ENCODE measurements around the gene TBC1D32.
"Not testable (repeated sequence)": the region's sequence is repeated elsewhere in the genome, so short reads cannot be mapped to it uniquely, and the experiment has no call there.

The TBC1D32 gene

DNA sequence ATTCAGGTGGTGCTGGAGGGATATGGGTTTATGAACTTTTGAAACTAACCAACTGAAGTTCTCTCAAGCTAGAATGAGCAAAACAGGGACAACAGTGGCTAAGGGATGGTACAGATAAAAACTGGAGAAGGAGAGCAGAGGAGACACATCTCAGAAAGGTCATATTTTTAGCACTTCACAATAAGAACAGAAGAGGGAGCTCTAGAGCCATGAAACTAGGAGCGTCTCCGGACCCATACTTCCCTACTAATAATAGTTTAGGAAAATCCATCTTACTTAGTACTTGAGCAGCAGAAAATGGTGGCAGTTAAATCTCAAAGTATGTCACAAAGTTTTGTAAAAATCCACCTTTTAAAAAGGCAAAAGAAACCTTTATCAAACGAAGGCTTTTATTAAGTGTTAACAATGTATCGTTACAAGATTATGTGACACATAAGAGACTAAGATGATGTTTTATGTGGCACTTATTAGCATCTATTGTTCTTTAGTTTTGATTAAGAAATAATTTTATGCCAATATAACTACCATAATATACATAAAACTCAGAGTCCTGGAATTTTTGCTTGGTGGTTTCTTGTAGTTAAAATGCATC, 278.6 kb downstream of the TBC1D32 start:
- peak; percentile 72 for DNase-seq (ENCODE audit: low read depth)
- TF ChIP-seq, protein P1, sequence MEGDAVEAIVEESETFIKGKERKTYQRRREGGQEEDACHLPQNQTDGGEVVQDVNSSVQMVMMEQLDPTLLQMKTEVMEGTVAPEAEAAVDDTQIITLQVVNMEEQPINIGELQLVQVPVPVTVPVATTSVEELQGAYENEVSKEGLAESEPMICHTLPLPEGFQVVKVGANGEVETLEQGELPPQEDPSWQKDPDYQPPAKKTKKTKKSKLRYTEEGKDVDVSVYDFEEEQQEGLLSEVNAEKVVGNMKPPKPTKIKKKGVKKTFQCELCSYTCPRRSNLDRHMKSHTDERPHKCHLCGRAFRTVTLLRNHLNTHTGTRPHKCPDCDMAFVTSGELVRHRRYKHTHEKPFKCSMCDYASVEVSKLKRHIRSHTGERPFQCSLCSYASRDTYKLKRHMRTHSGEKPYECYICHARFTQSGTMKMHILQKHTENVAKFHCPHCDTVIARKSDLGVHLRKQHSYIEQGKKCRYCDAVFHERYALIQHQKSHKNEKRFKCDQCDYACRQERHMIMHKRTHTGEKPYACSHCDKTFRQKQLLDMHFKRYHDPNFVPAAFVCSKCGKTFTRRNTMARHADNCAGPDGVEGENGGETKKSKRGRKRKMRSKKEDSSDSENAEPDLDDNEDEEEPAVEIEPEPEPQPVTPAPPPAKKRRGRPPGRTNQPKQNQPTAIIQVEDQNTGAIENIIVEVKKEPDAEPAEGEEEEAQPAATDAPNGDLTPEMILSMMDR (conservative IDR thresholded peaks at IDR 0.05; ENCODE audit: low read depth, low read length), result peak; percentile 82

DNA sequence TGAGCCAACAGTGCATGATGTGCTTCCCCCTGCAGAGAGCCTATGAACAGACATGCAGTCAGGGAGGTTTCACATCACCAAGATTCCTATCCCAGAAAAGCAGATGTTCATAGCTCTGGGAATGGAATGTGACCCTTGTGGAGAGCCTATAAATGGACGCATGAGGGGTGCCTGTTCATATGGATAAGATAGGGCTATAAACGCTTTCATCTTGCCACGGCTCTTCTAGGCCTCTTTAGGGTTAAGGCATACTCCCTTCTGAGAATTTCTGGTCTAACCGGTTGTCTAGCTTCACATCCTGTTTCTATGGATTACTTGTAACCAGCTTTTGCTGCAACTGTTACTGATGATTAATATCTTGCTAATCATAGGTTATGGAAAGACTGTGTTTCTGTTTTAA, 285.7 kb downstream of the TBC1D32 start:
- DNase-seq (ENCODE audit: low read depth); H3K4me3 ChIP-seq (ENCODE audit: low read depth, low read length): not testable (repeated sequence)

More for the DNA sequence above, 278.6 kb downstream of the TBC1D32 start:
- no peak overlapping the region for H3K4me3 ChIP-seq (ENCODE audit: low read depth, low read length)

DNA sequence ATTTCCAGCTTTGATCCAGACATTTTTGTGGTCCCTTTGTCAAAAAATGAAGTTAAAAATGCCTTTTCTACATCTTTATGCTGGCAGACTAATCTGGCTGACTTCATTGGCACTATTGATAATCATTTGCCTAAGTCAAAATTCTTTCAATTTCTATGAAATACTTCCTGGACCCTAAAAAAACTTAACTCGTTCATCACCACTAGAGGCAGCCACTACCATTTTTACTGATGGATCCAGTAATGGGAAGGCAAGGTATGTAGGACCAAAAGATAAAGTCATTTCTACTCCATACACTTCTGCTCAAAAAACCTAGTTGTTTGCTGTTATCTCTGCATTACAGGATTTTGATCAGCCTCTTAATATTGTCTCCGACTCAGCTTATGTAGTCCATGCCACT, 289.4 kb downstream of the TBC1D32 start:
- not testable (repeated sequence) for DNase-seq (ENCODE audit: low read depth); H3K4me3 ChIP-seq (ENCODE audit: low read depth, low read length)

DNA sequence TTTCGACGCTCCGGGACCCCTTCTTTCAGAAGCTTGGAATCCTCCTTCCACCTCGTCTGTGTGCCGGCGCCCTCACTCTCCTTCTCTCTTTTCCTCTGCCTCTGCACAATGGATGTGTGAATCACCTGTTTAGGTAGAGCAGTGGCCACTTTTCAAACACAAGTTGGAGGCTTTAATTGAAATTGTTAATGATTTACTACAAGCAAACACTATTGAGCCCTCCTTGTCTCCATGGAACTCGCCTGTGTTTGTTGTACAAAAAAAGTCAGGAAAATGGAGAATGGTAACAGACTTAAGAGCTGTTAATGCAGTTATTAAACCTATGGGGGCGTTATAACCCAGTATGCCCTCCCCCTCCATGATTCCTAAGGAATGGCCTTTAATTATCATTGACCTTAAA, 290.6 kb downstream of the TBC1D32 start:
- H3K4me3 ChIP-seq (ENCODE audit: low read depth, low read length); DNase-seq (ENCODE audit: low read depth): not testable (repeated sequence)

DNA sequence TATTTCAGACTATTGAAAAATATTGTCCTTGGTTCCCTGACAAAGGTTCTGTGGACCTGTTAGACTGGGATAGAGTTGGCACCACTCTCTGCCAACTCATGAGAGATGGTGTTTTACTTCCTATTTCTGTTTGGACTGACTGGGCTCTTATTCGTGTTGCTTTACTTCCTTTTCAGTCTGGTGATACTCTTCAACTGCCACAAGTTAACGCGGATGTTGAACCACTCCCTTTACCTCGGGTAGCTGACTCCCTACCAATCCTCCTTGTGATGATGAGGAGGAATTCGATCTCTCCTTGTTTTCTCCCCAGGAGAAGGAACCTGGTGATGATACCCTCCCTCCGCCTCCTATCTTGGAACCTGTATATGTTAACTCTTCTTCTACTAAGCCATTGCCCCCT, 291.1 kb downstream of the TBC1D32 start:
- not testable (repeated sequence) for DNase-seq (ENCODE audit: low read depth); H3K4me3 ChIP-seq (ENCODE audit: low read depth, low read length)

DNA sequence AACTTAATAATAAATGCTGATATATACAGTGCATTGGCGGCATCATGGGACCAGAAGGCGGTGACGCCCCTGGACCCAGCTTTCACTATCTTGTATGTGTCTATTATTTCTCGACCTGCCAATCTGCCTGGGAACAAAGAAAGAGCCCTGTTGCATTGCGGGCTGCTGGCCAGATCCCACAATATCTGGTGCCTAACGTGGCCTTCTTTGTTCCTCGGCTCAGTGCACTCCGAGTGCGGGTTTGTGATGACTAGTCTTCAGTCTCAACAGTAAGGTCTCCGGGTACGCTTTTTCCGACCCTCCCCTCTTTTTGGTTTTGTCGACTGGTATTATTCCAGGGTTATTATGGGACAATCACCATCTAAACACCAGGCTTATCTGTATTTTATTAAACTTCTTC, 291.5 kb downstream of the TBC1D32 start:
- H3K4me3 ChIP-seq (ENCODE audit: low read depth, low read length), result no peak overlapping the region
- DNase-seq (ENCODE audit: low read depth), result no peak
- TF ChIP-seq, protein P1 (conservative IDR thresholded peaks at IDR 0.05; ENCODE audit: low read depth, low read length), result no peak

DNA sequence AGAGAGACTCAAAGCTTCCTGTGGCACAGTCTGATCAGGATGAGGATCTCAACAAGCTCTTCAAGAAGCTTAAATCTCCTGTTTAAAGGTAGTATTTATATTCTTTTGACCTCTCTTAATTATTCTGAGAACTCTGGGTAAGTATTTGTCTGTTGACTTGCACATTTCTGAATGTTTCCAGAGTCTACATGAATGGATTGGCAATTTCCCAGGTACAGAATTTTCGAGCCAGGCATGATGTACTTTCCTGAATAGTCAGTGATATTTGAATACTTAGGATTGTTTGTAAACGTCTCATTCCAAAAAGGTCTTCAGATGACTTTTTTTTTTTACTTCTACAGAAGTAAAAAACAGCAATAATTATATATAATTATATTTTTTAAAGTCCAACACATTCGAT, 293.4 kb downstream of the TBC1D32 start:
- TF ChIP-seq, protein P1 (conservative IDR thresholded peaks at IDR 0.05; ENCODE audit: low read depth, low read length), result no peak
- H3K4me3 ChIP-seq (ENCODE audit: low read depth, low read length), result no peak overlapping the region
- no peak for DNase-seq (ENCODE audit: low read depth)

DNA sequence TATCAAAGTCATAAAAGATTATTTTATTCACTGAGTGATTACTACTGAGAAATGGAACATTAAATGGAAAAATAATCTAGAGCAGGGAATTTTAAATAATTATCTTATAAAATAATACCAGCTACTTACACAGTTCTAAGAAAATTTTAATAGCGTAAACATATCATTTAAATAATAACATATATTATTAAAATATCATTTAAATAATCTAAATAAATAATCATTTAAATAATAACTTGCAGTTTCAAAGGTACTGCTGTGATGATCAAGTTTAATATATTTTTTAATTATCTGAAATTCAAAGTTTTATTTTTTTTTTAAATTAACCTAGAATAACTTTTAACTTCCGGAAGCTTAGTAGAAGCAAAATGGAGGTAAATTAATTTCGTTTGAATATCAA, 301.2 kb downstream of the TBC1D32 start:
- TF ChIP-seq, protein P1 (conservative IDR thresholded peaks at IDR 0.05; ENCODE audit: low read depth, low read length), result no peak
- H3K4me3 ChIP-seq (ENCODE audit: low read depth, low read length), result no peak overlapping the region
- DNase-seq (ENCODE audit: low read depth), result no peak

DNA sequence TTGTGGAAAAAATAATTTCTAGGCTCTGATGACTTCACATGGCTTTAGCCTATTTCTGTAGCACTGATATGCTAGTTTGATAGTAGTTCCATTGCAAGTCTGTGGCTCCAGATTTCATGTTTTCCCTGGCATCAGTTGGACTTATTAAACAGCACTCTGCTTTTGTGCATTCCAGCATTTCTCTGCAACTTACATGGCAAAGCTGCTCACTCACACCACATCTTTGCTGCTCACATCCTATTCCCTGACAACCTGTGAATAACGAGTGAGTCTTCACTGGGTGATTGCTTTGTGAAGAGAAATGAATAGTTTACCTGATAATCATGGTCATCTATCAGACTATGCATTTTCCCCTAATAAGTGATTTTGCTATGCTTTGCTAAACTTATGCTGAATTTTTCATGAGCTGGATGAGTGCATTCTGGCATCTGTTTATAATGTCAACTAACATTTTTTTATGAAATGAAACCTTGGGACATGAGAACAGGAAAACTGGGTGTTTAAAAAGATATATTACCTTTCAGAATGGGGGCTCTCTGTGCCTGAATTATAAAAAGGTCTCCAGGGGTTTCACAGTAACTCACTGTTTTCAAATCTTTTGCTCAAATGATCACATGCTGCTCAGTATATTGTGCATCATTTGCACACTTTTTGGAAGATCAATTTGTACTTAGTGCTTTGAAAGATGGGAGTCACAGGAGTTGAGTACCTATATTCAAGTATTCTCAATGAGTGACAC, 301.8 kb downstream of the TBC1D32 start:
- no peak for DNase-seq (ENCODE audit: low read depth)
- no peak overlapping the region for H3K4me3 ChIP-seq (ENCODE audit: low read depth, low read length)
- TF ChIP-seq, protein P1 (conservative IDR thresholded peaks at IDR 0.05; ENCODE audit: low read depth, low read length), result no peak

Data from choroid plexus epithelial cell (primary cell).